Stimulated activated CD8-positive, alpha-beta memory T cell treated with anti-CD3 and anti-CD28 coated beads, Interleukin-12 subunit alpha, Interleukin-12 subunit beta, amount 100 ng/mL, for 24 hours (primary cell): ENCODE measurements around the gene BEST2.

ENCODE experiments used
- DNase-seq: peaks from one replicate; pipeline ENCODE4 v3.0.0-alpha.2; 2020; ENCODE audit errors: extremely low read depth

Gene BEST2

GRCh38 chr19:12800923-12801465 is 49.4 kb downstream of the BEST2 start:
- DNase-seq = no peak

- peak; percentile 55 for DNase-seq
Observed at GRCh38 chr19:12801466-12802266, 50.1 kb downstream of the BEST2 start, which contains the start of the genes PRDX2 and THSD8. PRDX2 (minus strand) TSS chr19:12801800; CDS start chr19:12801261, 539 bp downstream. THSD8 (plus strand) TSS chr19:12802069; CDS start chr19:12802072, 3 bp downstream.

- DNase-seq = no peak
Observed at GRCh38 chr19:12802267-12803106, 50.9 kb downstream of the BEST2 start.

GRCh38 chr19:12804051-12804450 is 52.5 kb downstream of the BEST2 start:
- no peak for DNase-seq

- peak; percentile 67 for DNase-seq
Observed at GRCh38 chr19:12806242-12807081, 54.9 kb downstream of the BEST2 start, which contains the start of gene RNASEH2A. RNASEH2A (plus strand) TSS chr19:12806584; CDS start chr19:12806674, 90 bp downstream.
